ENCODE data around the gene KIZ. TPM values are rescaled to one million over a fixed set of nuclear protein-coding genes. Genes with fewer than 3 reads are reported as not detected.

The KIZ gene
- total RNA-seq, 1 donor from 2014 or later: 25.0 TPM

GRCh38 chr20:21270806-21271205, 144.9 kb downstream of the KIZ start:
- TF ChIP-seq POLR2A (IDR thresholded peaks at IDR 0.05) (no peak), CTCF (IDR thresholded peaks at IDR 0.05) (no peak), POLR2AphosphoS5 (IDR thresholded peaks at IDR 0.05; ENCODE audit: insufficient read depth in 1 of 2, low read depth in 1 of 2) (no peak)
- no peak for DNase-seq (ENCODE audit: extremely low spot score in 2 of 2)
- H3K4me3 ChIP-seq: no peak overlapping the region
- H3K27ac ChIP-seq: no peak overlapping the region
- intact Hi-C loops (cut with DNase I): no loop called here
- no peaks in the 10 kb centered on the region for H3K36me3 ChIP-seq
- H3K9me3 ChIP-seq: no peaks in the 10 kb centered on the region
- H3K27me3 ChIP-seq: no peaks in the 10 kb centered on the region
- no peaks in the 10 kb centered on the region for H3K4me1 ChIP-seq

DNA sequence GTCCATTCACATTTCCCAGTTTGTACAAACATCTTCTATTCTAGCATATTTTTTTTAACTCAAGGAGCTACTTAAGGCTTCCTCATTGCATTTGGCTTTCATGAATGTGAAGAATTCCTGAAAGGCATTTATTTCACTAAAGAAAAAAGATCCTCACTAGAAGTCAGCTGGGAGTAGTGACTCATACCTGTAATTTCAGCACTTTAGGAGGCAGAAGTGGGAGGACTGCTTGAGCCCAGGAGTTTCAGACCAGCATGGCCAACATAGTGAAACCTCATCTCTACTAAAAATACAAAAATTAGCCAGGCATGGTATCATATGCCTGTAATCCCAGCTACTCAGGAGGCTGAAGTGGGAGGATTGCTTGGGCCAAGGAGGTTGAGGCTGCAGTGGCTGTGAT, 146.4 kb downstream of the KIZ start:
- no peaks in the 10 kb centered on the region for H3K9me3 ChIP-seq
- no peaks in the 10 kb centered on the region for H3K4me1 ChIP-seq
- intact Hi-C loops (cut with DNase I): no loop called here
- no peak overlapping the region for H3K27ac ChIP-seq
- no peak overlapping the region for H3K4me3 ChIP-seq
- H3K27me3 ChIP-seq: no peaks in the 10 kb centered on the region
- no peak for DNase-seq (ENCODE audit: extremely low spot score in 2 of 2)
- TF ChIP-seq CTCF (IDR thresholded peaks at IDR 0.05): no peak
- TF ChIP-seq POLR2AphosphoS5 (IDR thresholded peaks at IDR 0.05; ENCODE audit: insufficient read depth in 1 of 2, low read depth in 1 of 2): no peak
- TF ChIP-seq POLR2A (IDR thresholded peaks at IDR 0.05): no peak
- H3K36me3 ChIP-seq: no peaks in the 10 kb centered on the region

- no peak for TF ChIP-seq CTCF (IDR thresholded peaks at IDR 0.05)
- TF ChIP-seq POLR2A (IDR thresholded peaks at IDR 0.05): no peak
- no peak for TF ChIP-seq POLR2AphosphoS5 (IDR thresholded peaks at IDR 0.05; ENCODE audit: insufficient read depth in 1 of 2, low read depth in 1 of 2)
- DNase-seq (ENCODE audit: extremely low spot score in 2 of 2): no peak
- H3K27ac ChIP-seq: no peak overlapping the region
Observed at GRCh38 chr20:21272679-21273078, 146.8 kb downstream of the KIZ start.

DNA sequence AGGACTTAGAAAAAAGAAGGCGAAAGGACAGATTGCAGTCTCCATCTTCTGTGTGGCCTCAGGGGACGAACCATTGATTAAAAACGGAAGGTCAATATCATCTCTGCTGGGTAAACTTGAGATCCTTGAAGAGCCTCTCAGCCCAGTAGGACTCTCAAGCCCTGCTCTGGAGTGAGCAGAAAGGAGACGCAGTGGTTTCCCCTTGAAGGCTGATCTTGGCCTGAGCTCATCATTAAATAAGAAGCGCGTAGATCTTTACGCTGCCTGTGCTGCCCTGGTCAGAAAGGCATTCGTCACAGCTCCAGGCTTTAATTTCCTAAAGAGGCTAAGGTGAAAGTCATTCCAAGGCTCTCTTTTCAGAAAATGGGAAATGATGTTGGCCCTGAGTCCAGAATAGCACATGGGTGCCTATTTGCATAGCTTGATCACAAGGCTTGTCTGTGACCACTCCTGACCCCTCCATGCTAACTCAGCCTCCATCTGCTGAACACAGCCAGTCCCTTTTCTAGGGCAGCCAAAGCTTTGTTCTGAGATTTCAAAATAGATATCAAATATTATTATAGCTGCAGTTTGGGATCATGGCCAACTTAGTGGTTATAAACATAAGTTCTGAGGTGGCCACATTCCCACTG, 148.0 kb downstream of the KIZ start:
- H3K9me3 ChIP-seq: no peaks in the 10 kb centered on the region
- intact Hi-C loops (cut with DNase I): no loop called here
- H3K4me3 ChIP-seq: no peak overlapping the region
- DNase-seq (ENCODE audit: extremely low spot score in 2 of 2): no peak
- TF ChIP-seq CTCF (IDR thresholded peaks at IDR 0.05): no peak
- no peak for TF ChIP-seq POLR2A (IDR thresholded peaks at IDR 0.05)
- no peak for TF ChIP-seq POLR2AphosphoS5 (IDR thresholded peaks at IDR 0.05; ENCODE audit: insufficient read depth in 1 of 2, low read depth in 1 of 2)
- no peaks in the 10 kb centered on the region for H3K36me3 ChIP-seq
- no peak overlapping the region for H3K27ac ChIP-seq
- no peaks in the 10 kb centered on the region for H3K4me1 ChIP-seq
- H3K27me3 ChIP-seq: no peaks in the 10 kb centered on the region

More at GRCh38 chr20:21272679-21273078, 146.8 kb downstream of the KIZ start:
- Histone ChIP-seq H3K27me3 (no peaks in the 10 kb centered on the region), H3K9me3 (no peaks in the 10 kb centered on the region), H3K4me3 (no peak overlapping the region), H3K36me3 (no peaks in the 10 kb centered on the region), H3K4me1 (no peaks in the 10 kb centered on the region)
- intact Hi-C loops (cut with DNase I): no loop called here

DNA sequence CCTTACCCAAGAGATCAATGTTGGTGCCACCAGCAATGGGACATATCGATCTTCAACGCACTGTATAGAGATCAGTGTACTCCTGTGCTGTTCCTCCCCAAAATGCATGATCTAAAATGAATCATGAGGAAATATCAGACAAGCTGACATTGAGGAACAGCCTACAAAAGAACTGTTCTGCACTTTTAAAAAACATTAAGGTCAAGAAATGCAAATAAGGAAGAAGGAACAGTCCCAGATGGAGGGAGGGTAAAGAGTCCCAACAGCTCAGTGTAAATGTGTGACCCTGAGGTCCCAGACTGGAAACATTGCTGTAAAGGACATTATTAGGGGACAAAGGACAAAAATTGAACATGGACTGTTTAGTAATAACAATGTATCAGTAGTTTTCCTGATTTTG, 152.9 kb downstream of the KIZ start:
- Histone ChIP-seq H3K4me1 (no peaks in the 10 kb centered on the region), H3K4me3 (no peak overlapping the region), H3K27me3 (no peaks in the 10 kb centered on the region), H3K27ac (no peak overlapping the region), H3K36me3 (no peaks in the 10 kb centered on the region), H3K9me3 (no peaks in the 10 kb centered on the region)
- intact Hi-C loops (cut with DNase I): no loop called here
- TF ChIP-seq POLR2A (IDR thresholded peaks at IDR 0.05): no peak
- no peak for TF ChIP-seq POLR2AphosphoS5 (IDR thresholded peaks at IDR 0.05; ENCODE audit: insufficient read depth in 1 of 2, low read depth in 1 of 2)
- TF ChIP-seq CTCF (IDR thresholded peaks at IDR 0.05): no peak
- no peak for DNase-seq (ENCODE audit: extremely low spot score in 2 of 2)
